ENCODE results near the gene PCBD1.
"Not testable (repeated sequence)": the region's sequence is repeated elsewhere in the genome, so short reads cannot be mapped to it uniquely, and the experiment has no call there.

PCBD1 gene

DNA sequence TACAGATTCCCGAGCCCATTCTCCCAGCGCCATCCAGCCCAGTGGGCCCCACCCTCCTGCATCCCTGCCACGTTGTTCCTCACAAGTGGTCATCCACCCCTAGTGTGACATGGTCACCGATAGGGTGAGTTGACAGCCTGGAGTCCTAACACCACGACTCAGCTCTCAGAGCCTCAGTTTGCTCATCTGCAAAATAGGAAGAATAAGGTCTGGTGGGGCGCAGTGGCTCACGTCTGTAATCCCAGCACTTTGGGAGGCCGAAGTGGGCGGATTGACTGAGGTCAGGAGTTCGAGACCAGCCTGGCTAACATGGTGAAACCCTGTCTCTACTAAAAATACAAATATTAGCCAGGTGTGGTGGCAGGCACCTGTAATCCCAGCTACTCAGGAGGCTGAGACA lies 31.5 kb upstream of the PCBD1 start:
- H3K4me3 ChIP-seq (ENCODE audit: low read length); DNase-seq (ENCODE audit: low read depth, low spot score): not testable (repeated sequence)

DNA sequence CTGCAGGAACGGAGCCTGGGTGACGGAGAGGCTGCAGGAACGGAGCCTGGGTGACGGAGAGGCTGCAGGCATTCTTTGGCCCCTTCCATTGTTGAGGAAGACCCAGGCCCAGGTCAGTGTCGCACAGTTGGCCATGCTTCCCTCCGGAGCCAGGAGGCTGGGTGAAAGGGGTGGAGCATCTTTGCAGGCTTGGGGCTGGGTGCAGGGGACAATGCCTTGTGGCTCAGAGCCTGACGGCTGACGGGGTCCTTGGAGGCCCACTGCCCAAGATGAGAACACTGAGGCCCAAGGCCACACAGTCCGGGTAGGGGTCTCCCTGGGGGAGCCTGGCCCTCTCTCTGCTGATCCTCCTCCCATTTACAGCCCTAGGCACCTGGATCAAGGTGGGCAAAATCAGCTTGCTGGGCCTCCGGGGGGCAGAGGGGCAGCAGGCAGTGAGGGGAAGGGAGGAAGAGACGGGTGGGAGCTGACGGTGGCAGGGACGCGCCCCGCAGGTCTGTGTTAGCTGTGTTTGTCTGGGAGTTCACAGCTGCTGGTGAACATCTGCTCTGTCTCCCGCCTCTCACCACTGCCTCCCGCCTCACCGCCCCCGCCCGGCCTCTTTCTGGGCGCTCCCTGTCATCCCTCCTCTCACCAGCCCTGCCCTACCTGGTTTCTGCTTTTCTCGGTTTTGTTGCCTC lies 30.6 kb upstream of the PCBD1 start:
- no peak for DNase-seq (ENCODE audit: low read depth, low spot score)
- H3K4me3 ChIP-seq (ENCODE audit: low read length), result no peak overlapping the region

DNA sequence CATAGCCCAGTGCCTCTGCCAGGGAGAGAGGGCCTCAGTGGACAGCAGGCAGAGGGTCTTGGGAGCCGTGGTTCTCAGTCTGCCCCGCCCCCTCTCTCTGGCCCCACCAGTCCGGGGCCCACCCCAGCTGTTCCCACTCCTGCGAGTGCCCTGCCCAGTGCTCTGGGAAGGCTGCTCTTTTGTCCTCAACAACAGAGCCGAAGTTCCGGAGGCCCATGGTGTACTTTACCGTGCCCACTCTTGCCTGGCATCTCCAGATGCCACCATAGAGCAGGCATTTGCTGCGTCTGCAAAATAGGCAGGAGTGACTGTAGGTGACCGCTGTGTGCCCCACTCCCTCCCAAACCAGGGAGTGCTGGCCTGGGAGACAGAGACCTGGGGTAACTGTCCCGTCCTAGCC lies 29.3 kb upstream of the PCBD1 start:
- H3K4me3 ChIP-seq (ENCODE audit: low read length), result no peak overlapping the region
- no peak for DNase-seq (ENCODE audit: low read depth, low spot score)

DNA sequence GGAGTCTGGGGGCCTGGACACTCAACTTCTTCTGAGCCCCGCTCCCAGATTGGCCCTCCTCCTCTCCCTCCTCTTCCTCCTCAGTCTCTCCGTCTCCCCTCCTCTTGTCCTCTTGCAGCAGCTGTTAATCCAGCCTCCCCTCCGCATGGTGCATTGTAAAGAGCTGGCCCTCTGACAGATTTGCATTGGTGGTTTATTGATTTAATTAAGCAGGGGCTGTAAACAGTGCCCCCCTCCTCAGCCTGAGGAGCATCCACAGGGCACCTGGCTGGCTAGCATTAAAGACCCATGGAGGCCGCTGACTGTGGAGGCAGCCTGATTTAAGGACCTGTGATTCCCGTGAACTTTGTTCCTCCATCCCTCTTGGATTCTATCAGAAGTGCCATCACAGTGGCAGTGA lies 28.9 kb upstream of the PCBD1 start:
- DNase-seq (ENCODE audit: low read depth, low spot score), result no peak

DNA sequence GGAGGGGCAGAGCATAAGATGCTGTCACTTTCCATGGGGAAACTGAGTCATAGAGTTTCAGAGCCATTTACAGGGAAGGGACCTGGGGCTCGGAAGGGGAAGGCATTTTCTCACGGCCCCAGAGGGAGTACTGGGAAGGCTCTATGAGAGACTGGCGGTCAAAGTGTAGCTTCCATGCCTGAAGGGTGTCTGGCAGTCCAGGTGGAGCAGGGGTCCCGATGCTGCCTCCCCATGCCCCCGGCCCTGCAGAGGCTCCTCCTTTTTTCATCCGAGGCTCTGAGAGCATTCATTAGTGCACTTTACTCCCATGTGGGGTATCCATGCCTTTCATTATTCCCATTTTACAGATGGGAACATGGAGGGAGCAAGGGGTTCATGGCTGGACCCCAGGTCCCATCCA lies 27.9 kb upstream of the PCBD1 start:
- no peak overlapping the region for H3K4me3 ChIP-seq (ENCODE audit: low read length)
- no peak for DNase-seq (ENCODE audit: low read depth, low spot score)

More for the DNA sequence above, 28.9 kb upstream of the PCBD1 start:
- no peak overlapping the region for H3K4me3 ChIP-seq (ENCODE audit: low read length)

DNA sequence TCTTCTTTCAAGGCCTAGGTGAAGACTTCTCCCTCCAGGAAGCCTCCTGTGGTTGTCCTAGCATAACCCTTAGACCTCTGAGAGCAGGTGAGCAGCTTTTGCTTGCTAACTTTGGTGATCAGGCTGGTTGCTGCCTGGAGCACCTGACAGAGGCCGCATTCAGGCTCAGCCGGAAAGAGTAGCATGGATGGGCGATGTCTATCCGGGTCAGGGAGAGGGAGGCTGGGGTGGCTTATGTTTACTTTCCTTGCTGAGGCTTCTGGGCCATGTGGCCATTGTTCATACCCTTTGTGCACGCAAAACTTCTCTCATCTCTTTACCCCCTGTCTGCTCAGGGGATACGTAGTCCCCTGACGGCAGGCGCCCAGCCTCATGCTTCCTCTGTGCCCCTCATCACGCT lies 27.4 kb upstream of the PCBD1 start:
- H3K4me3 ChIP-seq (ENCODE audit: low read length), result no peak overlapping the region
- no peak for DNase-seq (ENCODE audit: low read depth, low spot score)

DNA sequence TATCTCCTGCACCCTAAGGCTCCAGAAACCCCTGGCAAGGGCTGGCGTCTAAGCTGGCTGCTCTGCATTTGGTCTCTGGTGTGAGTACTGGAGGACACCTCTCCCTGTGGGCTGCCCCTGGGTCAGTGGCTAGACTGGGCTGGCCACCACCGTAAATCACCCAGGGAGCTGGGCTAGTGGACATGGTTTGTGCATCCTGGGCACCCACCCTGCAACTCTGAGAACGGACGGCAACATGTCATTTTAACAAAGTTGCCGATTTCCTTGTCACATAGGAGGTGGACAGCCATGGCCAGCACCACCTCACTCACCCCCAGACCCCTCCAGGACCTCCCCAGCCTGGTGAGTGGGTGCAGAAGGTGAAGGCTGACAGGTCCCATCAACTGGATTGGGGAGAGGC lies 26.8 kb upstream of the PCBD1 start:
- no peak for DNase-seq (ENCODE audit: low read depth, low spot score)
- no peak overlapping the region for H3K4me3 ChIP-seq (ENCODE audit: low read length)

DNA sequence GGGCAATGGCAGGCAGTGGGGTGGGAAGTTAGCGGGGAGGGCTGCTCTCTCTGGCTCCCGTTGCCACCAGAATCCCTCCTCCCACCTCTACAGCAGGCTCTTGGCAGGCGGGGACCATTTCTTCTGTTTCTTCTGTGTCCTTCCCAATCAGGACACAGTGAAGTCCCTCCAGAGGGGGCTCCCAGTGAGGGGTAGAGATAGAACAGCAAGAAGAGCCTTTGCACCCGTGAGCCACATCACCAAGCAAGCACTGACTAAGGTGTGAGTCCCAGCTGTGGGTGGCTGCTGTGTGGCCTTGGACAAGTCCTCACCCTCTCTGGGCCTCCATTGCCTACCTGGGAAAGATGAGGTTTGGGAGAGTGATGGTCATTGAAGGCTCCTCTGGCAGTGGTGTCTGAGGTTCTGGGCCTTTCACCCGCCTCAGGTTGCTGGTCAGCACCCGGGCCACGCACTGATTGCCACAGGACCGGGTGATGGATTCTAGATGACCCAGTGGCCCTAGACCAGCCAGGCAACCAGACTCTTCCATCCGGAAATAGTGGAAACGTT lies 26.0 kb upstream of the PCBD1 start:
- no peak for DNase-seq (ENCODE audit: low read depth, low spot score)
- no peak overlapping the region for H3K4me3 ChIP-seq (ENCODE audit: low read length)

DNA sequence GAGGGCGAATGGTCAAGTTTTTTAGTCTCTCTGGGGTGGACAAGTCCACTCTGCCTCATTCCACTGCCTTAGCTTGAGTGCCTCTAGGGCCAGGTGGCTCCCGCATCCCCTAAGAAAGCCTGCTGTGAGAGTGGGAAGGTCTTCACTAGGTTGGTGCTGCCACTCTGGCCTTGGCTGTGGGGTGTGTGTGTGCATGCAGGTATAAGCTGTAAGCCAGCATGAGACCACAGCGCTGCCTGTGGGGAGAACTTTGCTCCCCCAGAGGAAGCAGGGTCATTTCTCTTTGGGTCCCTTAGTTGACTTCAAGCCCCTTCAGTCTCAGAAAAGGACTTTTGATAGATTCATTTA lies 25.5 kb upstream of the PCBD1 start:
- no peak overlapping the region for H3K4me3 ChIP-seq (ENCODE audit: low read length)
- DNase-seq (ENCODE audit: low read depth, low spot score), result no peak

DNA sequence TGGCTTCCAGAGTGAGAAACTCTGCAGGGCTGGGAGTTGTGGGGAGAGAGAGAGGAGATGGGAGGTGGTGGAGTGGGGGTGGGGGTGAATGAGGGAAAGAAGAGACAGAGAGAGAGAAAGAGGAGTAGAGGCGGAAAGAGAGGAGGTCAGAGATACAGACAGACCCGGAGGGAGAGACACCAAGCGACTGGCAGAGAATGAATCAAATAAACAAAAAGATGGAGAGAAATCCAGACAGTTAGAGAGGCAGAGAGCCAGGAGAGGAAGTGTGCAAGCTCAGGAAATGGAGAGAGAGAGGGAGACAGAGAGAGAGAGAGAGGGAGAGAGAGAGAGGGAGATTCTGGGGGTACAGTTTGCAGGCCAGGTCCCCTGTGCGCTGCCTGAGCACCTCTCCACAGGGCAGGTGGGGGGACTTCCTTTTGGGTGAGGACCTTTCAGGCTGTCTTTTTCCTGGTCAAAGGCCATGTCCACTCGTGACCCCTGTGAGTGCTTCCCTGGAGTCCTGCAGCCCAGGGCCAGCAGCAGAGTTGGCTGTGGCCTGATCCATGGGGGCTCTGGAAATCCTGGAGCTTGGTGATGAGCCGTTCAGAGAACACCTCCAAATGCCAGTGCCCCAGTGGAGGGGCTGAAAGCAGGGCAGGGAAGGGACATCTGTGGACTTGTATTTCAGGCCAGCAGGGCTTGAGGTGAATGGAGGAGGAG lies 25.0 kb upstream of the PCBD1 start:
- no peak for DNase-seq (ENCODE audit: low read depth, low spot score)
- H3K4me3 ChIP-seq (ENCODE audit: low read length), result no peak overlapping the region

DNA sequence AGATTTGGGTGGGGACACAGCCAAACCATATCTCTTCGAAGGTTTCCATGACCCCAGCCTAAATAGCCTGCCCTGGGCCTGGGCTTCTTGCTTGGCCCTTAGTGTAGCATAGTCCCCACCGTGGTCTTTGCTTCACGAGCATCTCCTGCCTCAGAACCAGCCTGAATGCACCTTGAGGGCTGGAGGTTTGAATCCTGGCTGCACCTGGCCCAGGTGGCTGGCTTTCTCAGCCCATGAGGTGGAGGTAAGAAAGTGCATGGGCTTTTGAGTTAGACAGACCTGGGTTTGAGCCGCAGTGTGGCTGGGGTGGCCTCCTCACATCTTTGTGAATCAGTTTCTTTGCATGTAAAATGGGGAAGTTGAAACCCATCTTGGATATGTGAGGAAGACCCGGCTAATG lies 24.2 kb upstream of the PCBD1 start:
- H3K4me3 ChIP-seq (ENCODE audit: low read length), result no peak overlapping the region
- no peak for DNase-seq (ENCODE audit: low read depth, low spot score)

DNA sequence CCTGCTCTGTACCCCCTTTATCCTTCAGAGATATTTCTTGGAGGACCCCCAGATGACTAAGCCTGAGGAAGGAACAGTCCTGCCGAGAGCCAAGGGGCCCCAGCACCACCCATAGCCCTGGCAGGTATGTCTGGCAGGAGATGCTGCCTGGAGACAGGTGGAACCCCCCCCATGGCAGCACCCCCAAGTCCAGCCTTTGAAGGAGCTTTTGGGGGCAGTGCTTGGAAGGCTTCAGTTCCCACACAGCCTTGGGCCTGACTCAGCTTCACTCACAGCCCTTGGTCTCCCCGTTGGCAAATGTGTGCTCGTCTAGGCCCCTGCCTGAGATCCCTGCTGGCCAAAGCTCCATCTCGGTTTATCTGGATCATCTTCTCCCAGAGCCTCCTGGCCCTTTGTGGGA lies 23.0 kb upstream of the PCBD1 start:
- no peak for DNase-seq (ENCODE audit: low read depth, low spot score)
- no peak overlapping the region for H3K4me3 ChIP-seq (ENCODE audit: low read length)

DNA sequence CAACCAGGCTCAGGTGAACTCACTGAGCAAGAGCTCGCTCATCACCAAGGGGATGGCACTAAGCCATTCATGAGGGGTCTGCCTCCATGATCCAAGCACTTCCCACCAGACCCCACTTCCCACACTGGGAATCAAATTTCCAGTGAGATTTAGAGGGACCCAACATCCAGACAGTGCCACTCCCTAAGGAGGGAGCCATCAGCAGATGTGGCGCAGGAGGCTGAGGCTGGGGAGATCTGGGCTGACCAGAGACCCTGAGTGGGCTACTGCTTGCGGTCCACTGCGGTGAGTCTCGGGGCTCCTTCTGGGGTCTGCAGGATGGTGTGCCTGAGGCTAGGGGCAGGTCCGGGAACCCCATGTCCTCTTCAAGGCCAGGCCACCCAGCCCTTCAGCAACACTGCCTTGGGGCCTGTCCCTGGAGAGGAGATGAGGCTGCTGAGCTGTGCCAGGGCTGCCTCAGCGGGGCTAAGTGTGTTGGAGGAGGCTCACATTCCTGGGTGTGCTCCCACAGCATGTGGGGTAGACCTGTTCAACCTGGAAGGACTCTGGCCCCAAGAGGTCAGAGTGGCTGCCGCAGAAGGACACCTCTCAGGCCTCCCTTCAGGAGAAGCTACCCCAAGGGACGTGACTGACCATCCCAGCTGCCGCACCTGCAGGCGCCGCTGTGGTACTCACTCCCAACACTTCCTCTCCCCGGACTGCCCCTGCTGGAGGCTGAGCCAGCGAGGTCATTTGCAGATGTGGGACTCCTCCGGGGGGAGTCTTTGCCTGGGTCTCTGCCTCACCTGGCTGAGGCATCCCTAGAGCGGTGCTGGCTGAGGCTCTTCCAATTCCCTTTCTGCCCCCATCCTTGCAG lies 22.3 kb upstream of the PCBD1 start:
- no peak overlapping the region for H3K4me3 ChIP-seq (ENCODE audit: low read length)
- no peak for DNase-seq (ENCODE audit: low read depth, low spot score)

DNA sequence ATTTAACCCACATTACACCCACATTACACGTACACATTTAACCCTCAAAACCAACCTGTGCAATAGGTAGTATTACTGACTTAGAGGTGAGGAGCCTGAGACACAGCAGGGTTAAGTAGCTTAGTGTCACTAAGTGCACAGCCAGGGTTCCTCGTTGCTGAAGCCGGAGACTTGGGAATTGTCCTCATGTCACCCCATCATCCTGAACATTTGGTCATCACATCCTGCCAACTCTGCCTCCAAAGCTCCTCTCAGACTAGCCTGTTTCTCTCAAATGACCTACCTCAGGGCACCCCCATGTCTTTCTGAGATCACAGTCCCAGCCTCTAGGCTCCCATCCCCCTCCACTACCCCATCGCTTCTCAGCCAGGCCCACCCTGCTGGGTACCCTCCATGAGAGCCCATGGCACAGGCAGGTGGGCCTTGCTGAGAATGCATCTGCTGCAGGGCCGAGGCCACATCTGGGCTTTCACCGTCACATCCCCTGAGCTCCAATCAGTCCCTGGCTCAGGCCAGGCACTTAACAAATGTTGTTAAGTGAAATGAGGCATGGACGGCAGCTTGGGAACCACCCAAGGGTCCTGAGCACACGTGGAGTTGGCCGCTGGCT lies 21.1 kb upstream of the PCBD1 start:
- no peak for DNase-seq (ENCODE audit: low read depth, low spot score)
- no peak overlapping the region for H3K4me3 ChIP-seq (ENCODE audit: low read length)

DNA sequence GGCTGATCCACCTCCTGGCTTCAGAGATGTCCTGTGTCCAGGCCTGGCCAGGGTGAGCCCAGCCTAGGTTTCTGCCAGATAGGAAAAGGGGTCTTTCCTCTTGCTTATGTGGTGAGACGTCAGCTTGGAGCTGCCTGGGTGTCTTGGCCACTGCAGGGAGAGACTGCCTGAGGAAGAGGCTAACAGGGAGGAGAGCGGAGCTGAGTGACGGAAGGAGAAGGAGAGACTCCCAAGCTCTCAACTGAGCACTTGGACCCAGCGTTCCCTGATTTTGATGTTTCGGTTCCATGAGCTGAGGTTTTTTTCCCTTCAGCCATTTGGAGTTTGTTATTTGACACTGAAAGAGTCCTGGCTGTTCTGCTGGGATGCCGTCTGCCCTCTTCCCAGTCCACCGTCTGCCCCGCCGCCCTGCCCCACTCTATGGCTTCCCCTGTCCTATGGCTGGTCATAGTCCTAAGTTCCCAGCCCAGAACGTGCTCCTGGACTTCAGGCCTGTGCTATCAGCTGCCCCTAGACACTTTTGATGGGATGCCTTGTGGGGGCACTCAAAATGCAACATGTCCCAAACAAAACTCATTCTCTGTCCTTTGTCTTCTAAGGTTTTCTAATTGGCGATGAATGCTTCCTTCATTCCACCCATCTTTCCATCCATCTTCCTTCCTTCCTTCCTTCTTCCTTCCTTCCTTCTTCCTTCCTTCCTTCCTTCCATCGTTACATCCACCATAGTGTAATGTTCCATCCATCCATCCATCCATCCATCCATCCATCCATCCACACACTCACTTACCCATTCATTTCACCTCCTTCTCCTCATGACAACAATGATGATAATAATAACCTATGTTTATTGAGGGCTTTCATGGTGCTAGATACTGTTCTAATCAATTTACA lies 20.3 kb upstream of the PCBD1 start:
- no peak for DNase-seq (ENCODE audit: low read depth, low spot score)
- no peak overlapping the region for H3K4me3 ChIP-seq (ENCODE audit: low read length)

DNA sequence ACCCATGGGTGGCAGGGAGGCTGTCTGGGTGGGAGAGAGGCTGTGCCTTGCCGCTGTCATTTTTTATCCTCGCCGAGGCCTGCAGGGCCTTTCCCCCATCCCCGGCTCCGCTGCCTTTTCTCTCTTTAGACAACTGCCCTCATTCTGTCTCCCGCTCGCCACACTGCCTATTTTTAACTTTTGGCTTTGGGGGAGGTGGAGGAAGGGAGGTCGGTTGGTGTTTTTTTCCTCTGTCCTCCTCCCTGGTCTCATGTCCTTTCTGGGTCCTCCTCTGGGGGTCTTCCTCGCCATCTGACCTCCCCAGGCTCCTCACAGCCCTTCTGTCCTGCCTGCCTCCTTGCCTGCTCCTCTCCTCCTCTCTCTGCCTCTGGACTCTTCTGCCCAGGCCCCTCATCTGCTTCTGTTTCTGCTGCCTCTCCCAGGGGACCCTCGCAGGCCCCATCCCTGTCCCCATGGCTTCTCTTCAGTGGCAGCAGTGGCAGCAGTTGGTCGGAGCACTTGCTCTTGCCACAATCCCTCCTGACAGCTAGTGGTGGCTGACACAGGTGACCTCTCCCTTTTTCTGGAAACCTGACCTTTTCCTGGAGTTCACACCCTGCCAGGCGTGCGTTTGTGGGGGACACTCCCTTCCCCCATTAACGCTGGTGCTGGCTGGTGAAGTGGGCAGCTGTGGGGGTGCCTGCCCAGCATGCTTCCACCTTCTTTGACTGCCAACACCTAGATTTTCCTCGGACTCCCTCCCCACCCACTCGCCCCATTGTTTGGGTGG lies 19.5 kb upstream of the PCBD1 start:
- no peak overlapping the region for H3K4me3 ChIP-seq (ENCODE audit: low read length)
- DNase-seq (ENCODE audit: low read depth, low spot score), result no peak

DNA sequence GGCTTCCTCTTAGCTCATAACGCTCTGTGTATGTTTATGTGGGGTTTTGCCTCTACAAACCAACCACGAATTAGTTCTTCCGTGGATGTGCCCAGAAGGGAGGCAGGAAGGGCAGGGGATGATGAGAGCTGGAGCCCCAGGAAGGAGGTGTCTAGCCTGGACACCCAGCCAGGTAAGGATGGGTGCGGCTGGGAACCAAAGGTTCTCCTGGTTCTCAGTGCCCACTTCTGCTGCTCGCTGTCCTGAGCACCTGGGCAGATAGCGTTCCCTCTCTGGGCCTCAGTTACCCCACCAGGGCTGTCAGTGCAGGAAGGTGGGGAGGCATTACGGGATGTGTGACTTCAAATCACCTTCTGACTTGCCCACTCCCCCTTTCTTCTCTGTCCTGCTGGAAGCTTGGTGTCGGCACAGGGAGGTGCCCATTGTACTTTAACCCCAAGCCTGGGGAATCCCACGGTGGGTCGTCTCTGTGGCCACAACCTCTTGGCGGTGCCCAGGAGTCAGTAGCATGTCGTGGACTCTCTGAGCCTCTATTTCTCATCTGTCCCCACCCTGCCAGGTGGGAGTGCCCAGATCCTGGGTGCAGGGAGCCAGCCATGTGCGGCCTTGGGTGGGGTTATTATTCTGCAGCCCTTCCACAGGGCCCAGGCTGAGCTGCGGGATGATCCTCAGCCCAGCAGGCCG lies 18.7 kb upstream of the PCBD1 start:
- DNase-seq (ENCODE audit: low read depth, low spot score), result no peak
- no peak overlapping the region for H3K4me3 ChIP-seq (ENCODE audit: low read length)
